A549 (cell line): ENCODE data around the gene ATG9A. TPM values are rescaled to one million over a fixed set of nuclear protein-coding genes. Genes with fewer than 3 reads are reported as not detected.

Source experiments
- BHLHE40 ChIP-seq: IDR thresholded peaks from 2 replicates; pipeline ENCODE4 v1.6.1; 2012; ENCODE audit warnings: low read depth, low read length, inconsistent platforms
- CBX2 ChIP-seq: fragments of 200-600 bp; sonication (generic); IDR thresholded peaks from 2 replicates; pipeline ENCODE4 v1.6.1; 2016; ENCODE audit warnings: low read depth, mild to moderate bottlenecking, borderline replicate concordance
- CEBPB ChIP-seq, 2 experiments: fragments of >200 bp in 1 of 2; sonication (Bioruptor Twin) in 1 of 2; formaldehyde crosslinking in 1 of 2; IDR thresholded peaks; 2 replicates each; pipeline ENCODE4 v1.6.1; 2012 to 2016
- CHD2 ChIP-seq: fragments of 150-350 bp; IDR thresholded peaks from 2 replicates; pipeline ENCODE4 v1.6.1; 2014; ENCODE audit warnings: low read length; ENCODE audit not compliant: partially characterized antibody
- EHF ChIP-seq: fragments of 250-450 bp; sonication (Bioruptor Pico); IDR thresholded peaks from 2 replicates; pipeline ENCODE4 v1.5.0; 2020; ENCODE audit warnings: mild to moderate bottlenecking
- EHMT2 ChIP-seq: fragments of 200-600 bp; sonication (generic); IDR thresholded peaks from 2 replicates; pipeline ENCODE4 v1.6.1; 2016; ENCODE audit warnings: antibody characterized with exemption, low read depth, mild to moderate bottlenecking, moderate library complexity
- EP300 ChIP-seq, 2 experiments: fragments of >200 bp; sonication (Bioruptor Twin); formaldehyde crosslinking; IDR thresholded peaks; 2 replicates in 1 of 2; 3 replicates in 1 of 2; pipeline ENCODE4 v1.6.1; 2016 to 2017
- FOXS1 ChIP-seq: fragments of 250-450 bp; sonication (Bioruptor Pico); IDR thresholded peaks from 2 replicates; pipeline ENCODE4 v1.5.0; 2020; ENCODE audit warnings: mild to moderate bottlenecking, moderate library complexity
- GATA3 ChIP-seq: IDR thresholded peaks from 2 replicates; pipeline ENCODE4 v1.6.1; 2012; ENCODE audit warnings: borderline replicate concordance
- HDAC2 ChIP-seq: fragments of 200-600 bp; sonication (generic); IDR thresholded peaks from 2 replicates; pipeline ENCODE4 v1.6.1; 2016
- HEYL ChIP-seq: fragments of 250-450 bp; sonication (Bioruptor Pico); IDR thresholded peaks from 2 replicates; pipeline ENCODE4 v1.8.0; 2021; ENCODE audit warnings: mild to moderate bottlenecking, moderate library complexity
- HOXB13 ChIP-seq: fragments of 250-450 bp; sonication (Bioruptor Pico); IDR thresholded peaks from 2 replicates; pipeline ENCODE4 v1.5.0; 2020; ENCODE audit warnings: low read depth, mild to moderate bottlenecking, moderate library complexity
- JUNB ChIP-seq: fragments of >200 bp; sonication (Bioruptor Twin); formaldehyde crosslinking; IDR thresholded peaks from 2 replicates; pipeline ENCODE4 v1.6.1; 2016
- KDM5A ChIP-seq: fragments of 200-600 bp; sonication (generic); IDR thresholded peaks from 2 replicates; pipeline ENCODE4 v1.6.1; 2016; ENCODE audit warnings: antibody characterized with exemption, mild to moderate bottlenecking
- MYC ChIP-seq: IDR thresholded peaks from 2 replicates; pipeline ENCODE4 v1.6.1; 2012; ENCODE audit warnings: mild to moderate bottlenecking, inconsistent platforms, low read length, improper control_type of control experiment, borderline replicate concordance
- PHF8 ChIP-seq: fragments of 200-600 bp; sonication (generic); IDR thresholded peaks from 2 replicates; pipeline ENCODE4 v1.6.1; 2016; ENCODE audit warnings: low read depth, mild to moderate bottlenecking, antibody characterized with exemption, moderate library complexity, borderline replicate concordance
- POLR2A ChIP-seq: IDR thresholded peaks from 2 replicates; pipeline ENCODE4 v1.6.1; 2012; ENCODE audit warnings: mild to moderate bottlenecking, low read length
- RAD21 ChIP-seq, 2 experiments: fragments of >200 bp in 1 of 2; sonication (Bioruptor Twin) in 1 of 2; formaldehyde crosslinking in 1 of 2; IDR thresholded peaks in 1 of 2; conservative IDR thresholded peaks in 1 of 2; 2 replicates in 1 of 2; 3 replicates in 1 of 2; pipeline ENCODE4 v1.6.1; 2012 to 2018; ENCODE audit warnings: inconsistent platforms in 1 of 2
- RCOR1 ChIP-seq: fragments of 150-350 bp; IDR thresholded peaks from 2 replicates; pipeline ENCODE4 v1.6.1; 2014; ENCODE audit warnings: antibody characterized with exemption, low read length, low read depth
- RNF2 ChIP-seq: fragments of 200-600 bp; sonication (generic); IDR thresholded peaks from 2 replicates; pipeline ENCODE4 v1.6.1; 2016; ENCODE audit warnings: low read depth, mild to moderate bottlenecking, antibody characterized with exemption, moderate library complexity, borderline replicate concordance
- SREBF2 ChIP-seq: fragments of 450-650 bp; IDR thresholded peaks from 2 replicates; pipeline ENCODE4 v1.6.1; 2014; ENCODE audit warnings: mild to moderate bottlenecking, moderate library complexity
- TFCP2L1 ChIP-seq: fragments of 250-450 bp; sonication (Bioruptor Pico); IDR thresholded peaks from 2 replicates; pipeline ENCODE4 v1.5.0; 2021; ENCODE audit warnings: mild to moderate bottlenecking
- TP53 ChIP-seq: fragments of 250-450 bp; sonication (Bioruptor Pico); IDR thresholded peaks from 2 replicates; pipeline ENCODE4 v1.5.0; 2021; ENCODE audit warnings: mild to moderate bottlenecking, moderate library complexity
- ZFP36 ChIP-seq: fragments of 450-650 bp; IDR thresholded peaks from 2 replicates; pipeline ENCODE4 v1.6.1; 2014; ENCODE audit warnings: borderline replicate concordance; ENCODE audit not compliant: partially characterized antibody
- ZNF302 ChIP-seq: fragments of 250-450 bp; sonication (Bioruptor Pico); IDR thresholded peaks from 2 replicates; pipeline ENCODE4 v1.9.0; 2021; ENCODE audit warnings: inconsistent platforms, mild to moderate bottlenecking, moderate library complexity
- ZSCAN20 ChIP-seq: fragments of 250-450 bp; sonication (Bioruptor Pico); IDR thresholded peaks from 2 replicates; pipeline ENCODE4 v1.8.0; 2022; ENCODE audit warnings: mild to moderate bottlenecking, moderate library complexity
- polyA plus RNA-seq, 4 experiments: library from polyadenylated mRNA; depleted of rRNA in 3 of 4; stranded (reverse); fragments of >200 nt; fragmentation: RNase III in 1 of 4; extraction: RNeasy Plus Mini Kit Qiagen cat#74134 plus additional on column Dnase treatment in 1 of 4; gene quantifications; 2 replicates in 3 of 4; 3 replicates in 1 of 4; pipeline ENCODE4 v1.2.3, GENCODE V29; 2011 to 2017
- TF ChIP-seq, protein P1 (sequence below): IDR thresholded peaks from 2 replicates; pipeline ENCODE4 v1.6.1; 2012; ENCODE audit warnings: low read depth, borderline replicate concordance
- TF ChIP-seq, protein P2 (sequence below): fragments of 200-600 bp; sonication (generic); IDR thresholded peaks from 2 replicates; pipeline ENCODE4 v1.6.1; 2016; ENCODE audit warnings: antibody characterized with exemption, mild to moderate bottlenecking, moderate library complexity
- TF ChIP-seq, protein P3 (sequence below): fragments of >200 bp; sonication (Bioruptor Twin); formaldehyde crosslinking; IDR thresholded peaks from 3 replicates; pipeline ENCODE4 v1.6.1; 2016
- TF ChIP-seq, protein P4 (sequence below): fragments of >200 bp; sonication (Bioruptor Twin); formaldehyde crosslinking; IDR thresholded peaks from 3 replicates; pipeline ENCODE4 v1.5.1; 2016
- TF ChIP-seq, protein P5 (sequence below): fragments of 250-450 bp; sonication (Bioruptor Pico); IDR thresholded peaks from 2 replicates; pipeline ENCODE4 v1.5.0; 2021; ENCODE audit warnings: mild to moderate bottlenecking, moderate library complexity, borderline replicate concordance

Gene ATG9A
- polyA plus RNA-seq, 2 of the 4 experiments (the other 2 are of a cell fraction) = 41.9 to 75.2 TPM

DNA sequence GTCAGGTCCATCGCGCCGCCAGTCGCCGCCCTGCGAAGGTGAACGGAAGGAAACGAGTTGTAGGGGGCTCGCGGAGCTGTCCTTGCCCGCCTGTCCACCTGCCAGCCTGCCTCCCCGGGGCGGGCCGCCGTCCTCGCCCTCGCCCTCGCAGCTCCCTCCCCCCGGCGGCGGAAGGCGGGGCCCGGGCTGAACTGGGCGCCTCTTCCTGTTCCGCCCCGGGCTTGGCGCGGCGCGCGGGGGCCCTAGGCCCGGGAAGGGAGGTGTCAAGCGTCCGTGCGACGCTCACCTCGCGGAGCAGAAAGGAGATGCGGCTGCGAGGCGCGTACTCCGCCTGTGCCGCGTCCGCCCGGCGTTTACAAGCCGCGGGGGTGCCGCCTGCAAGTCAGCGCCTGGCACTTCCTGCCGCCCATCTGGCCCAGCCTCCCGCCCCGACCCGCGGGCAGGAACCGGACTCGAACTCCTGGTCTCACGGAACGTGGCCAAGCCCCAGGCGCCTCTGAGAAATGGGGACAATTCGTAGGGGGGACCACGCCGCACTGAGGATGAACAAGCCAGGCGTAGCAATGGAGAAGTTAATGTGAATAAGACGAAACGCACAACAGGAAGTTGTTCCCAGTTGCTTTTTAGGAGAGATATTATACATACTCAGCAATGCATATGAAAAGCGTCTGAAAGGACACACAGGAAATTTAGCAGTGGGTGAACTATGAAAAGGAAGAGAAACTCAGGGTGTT, 52.5 kb downstream of the ATG9A start, which contains the start of gene CNPPD1 (continued):
- TF ChIP-seq PHF8 (peak; percentile 56; the same call in 1 of the 2 replicates), RCOR1 (0 out of 2 replicates have a peak, but pooled peaks have one; percentile 26), FOXS1 (CRISPR knock-in tag) (no peak), CEBPB (IDR thresholded peaks at IDR 0.05) (no peak), JUNB (no peak), RAD21 (conservative IDR thresholded peaks at IDR 0.05 in 1 of 2, IDR thresholded peaks at IDR 0.05 in 1 of 2) (no peak), POLR2A (peak; percentile 77), EHF (no peak), ZSCAN20 (no peak), GATA3 (peak; percentile 46; the same call in 1 of the 2 replicates), HEYL (CRISPR knock-in tag) (no peak), MYC (peak; percentile 12; the same call in 1 of the 2 replicates), ZFP36 (no peak), TP53 (CRISPR knock-in tag) (no peak), BHLHE40 (no peak), EP300 (IDR thresholded peaks at IDR 0.05) (no peak), CHD2 (no peak), HOXB13 (CRISPR knock-in tag) (0 out of 2 replicates have a peak, but pooled peaks have one; percentile 32), CBX2 (no peak), RNF2 (peak; percentile 56; the same call in 1 of the 2 replicates), HDAC2 (no peak), SREBF2 (no peak), KDM5A (no peak), ZNF302 (CRISPR knock-in tag) (no peak), TFCP2L1 (peak; percentile 72; the same call in 1 of the 2 replicates), EHMT2 (no peak)
- TF ChIP-seq, protein P1, sequence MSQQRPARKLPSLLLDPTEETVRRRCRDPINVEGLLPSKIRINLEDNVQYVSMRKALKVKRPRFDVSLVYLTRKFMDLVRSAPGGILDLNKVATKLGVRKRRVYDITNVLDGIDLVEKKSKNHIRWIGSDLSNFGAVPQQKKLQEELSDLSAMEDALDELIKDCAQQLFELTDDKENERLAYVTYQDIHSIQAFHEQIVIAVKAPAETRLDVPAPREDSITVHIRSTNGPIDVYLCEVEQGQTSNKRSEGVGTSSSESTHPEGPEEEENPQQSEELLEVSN = peak; percentile 93
- TF ChIP-seq, protein P2, sequence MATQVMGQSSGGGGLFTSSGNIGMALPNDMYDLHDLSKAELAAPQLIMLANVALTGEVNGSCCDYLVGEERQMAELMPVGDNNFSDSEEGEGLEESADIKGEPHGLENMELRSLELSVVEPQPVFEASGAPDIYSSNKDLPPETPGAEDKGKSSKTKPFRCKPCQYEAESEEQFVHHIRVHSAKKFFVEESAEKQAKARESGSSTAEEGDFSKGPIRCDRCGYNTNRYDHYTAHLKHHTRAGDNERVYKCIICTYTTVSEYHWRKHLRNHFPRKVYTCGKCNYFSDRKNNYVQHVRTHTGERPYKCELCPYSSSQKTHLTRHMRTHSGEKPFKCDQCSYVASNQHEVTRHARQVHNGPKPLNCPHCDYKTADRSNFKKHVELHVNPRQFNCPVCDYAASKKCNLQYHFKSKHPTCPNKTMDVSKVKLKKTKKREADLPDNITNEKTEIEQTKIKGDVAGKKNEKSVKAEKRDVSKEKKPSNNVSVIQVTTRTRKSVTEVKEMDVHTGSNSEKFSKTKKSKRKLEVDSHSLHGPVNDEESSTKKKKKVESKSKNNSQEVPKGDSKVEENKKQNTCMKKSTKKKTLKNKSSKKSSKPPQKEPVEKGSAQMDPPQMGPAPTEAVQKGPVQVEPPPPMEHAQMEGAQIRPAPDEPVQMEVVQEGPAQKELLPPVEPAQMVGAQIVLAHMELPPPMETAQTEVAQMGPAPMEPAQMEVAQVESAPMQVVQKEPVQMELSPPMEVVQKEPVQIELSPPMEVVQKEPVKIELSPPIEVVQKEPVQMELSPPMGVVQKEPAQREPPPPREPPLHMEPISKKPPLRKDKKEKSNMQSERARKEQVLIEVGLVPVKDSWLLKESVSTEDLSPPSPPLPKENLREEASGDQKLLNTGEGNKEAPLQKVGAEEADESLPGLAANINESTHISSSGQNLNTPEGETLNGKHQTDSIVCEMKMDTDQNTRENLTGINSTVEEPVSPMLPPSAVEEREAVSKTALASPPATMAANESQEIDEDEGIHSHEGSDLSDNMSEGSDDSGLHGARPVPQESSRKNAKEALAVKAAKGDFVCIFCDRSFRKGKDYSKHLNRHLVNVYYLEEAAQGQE = no peak
- TF ChIP-seq, protein P3, sequence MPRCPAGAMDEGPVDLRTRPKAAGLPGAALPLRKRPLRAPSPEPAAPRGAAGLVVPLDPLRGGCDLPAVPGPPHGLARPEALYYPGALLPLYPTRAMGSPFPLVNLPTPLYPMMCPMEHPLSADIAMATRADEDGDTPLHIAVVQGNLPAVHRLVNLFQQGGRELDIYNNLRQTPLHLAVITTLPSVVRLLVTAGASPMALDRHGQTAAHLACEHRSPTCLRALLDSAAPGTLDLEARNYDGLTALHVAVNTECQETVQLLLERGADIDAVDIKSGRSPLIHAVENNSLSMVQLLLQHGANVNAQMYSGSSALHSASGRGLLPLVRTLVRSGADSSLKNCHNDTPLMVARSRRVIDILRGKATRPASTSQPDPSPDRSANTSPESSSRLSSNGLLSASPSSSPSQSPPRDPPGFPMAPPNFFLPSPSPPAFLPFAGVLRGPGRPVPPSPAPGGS = peak; percentile 55; the same call in 1 of the 3 replicates
- TF ChIP-seq, protein P4, sequence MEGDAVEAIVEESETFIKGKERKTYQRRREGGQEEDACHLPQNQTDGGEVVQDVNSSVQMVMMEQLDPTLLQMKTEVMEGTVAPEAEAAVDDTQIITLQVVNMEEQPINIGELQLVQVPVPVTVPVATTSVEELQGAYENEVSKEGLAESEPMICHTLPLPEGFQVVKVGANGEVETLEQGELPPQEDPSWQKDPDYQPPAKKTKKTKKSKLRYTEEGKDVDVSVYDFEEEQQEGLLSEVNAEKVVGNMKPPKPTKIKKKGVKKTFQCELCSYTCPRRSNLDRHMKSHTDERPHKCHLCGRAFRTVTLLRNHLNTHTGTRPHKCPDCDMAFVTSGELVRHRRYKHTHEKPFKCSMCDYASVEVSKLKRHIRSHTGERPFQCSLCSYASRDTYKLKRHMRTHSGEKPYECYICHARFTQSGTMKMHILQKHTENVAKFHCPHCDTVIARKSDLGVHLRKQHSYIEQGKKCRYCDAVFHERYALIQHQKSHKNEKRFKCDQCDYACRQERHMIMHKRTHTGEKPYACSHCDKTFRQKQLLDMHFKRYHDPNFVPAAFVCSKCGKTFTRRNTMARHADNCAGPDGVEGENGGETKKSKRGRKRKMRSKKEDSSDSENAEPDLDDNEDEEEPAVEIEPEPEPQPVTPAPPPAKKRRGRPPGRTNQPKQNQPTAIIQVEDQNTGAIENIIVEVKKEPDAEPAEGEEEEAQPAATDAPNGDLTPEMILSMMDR = no peak
- TF ChIP-seq, protein P5, sequence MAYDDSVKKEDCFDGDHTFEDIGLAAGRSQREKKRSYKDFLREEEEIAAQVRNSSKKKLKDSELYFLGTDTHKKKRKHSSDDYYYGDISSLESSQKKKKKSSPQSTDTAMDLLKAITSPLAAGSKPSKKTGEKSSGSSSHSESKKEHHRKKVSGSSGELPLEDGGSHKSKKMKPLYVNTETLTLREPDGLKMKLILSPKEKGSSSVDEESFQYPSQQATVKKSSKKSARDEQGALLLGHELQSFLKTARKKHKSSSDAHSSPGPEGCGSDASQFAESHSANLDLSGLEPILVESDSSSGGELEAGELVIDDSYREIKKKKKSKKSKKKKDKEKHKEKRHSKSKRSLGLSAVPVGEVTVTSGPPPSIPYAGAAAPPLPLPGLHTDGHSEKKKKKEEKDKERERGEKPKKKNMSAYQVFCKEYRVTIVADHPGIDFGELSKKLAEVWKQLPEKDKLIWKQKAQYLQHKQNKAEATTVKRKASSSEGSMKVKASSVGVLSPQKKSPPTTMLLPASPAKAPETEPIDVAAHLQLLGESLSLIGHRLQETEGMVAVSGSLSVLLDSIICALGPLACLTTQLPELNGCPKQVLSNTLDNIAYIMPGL (CRISPR knock-in tag) = no peak
